Neural cell (in vitro differentiated cells): ENCODE measurements around the gene GPT2. TPM values are rescaled to one million over a fixed set of nuclear protein-coding genes. Genes with fewer than 3 reads are reported as not detected.

Source experiments
- H2AFZ ChIP-seq: fragments of 200-600, 300-800 bp; sonication (generic), shearing (Covaris generic); 2 replicates; pipeline ENCODE4 v1.6.0; 2014; ENCODE audit warnings: low read depth, mild to moderate bottlenecking, antibody characterized with exemption, low read length, moderate library complexity
- H3F3A ChIP-seq: fragments of 200-600 bp; shearing (Covaris generic); 2 replicates; pipeline ENCODE4 v1.6.1; 2016; ENCODE audit warnings: mild to moderate bottlenecking, moderate library complexity, mixed read lengths, antibody characterized with exemption, low read length; ENCODE audit not compliant: insufficient read depth, poor library complexity, severe bottlenecking
- H3K27ac ChIP-seq: fragments of 200-600, 300-800 bp; sonication (generic), shearing (Covaris generic); 2 replicates; pipeline ENCODE4 v1.5.1; 2014; ENCODE audit warnings: mild to moderate bottlenecking, low read length, moderate library complexity
- H3K27me3 ChIP-seq: fragments of 300-800, 200-600 bp; sonication (generic), shearing (Covaris generic); 2 replicates; pipeline ENCODE4 v1.6.0; 2014; ENCODE audit warnings: mild to moderate bottlenecking, low read depth, low read length, moderate library complexity; ENCODE audit not compliant: insufficient read depth
- H3K36me3 ChIP-seq: fragments of 300-800, 200-600 bp; sonication (generic), shearing (Covaris generic); 2 replicates; pipeline ENCODE4 v1.5.1; 2014; ENCODE audit warnings: mild to moderate bottlenecking, antibody characterized with exemption, low read length, moderate library complexity; ENCODE audit not compliant: insufficient read depth
- H3K4me2 ChIP-seq: fragments of 300-800, 200-600 bp; sonication (generic), shearing (Covaris generic); 2 replicates; pipeline ENCODE4 v1.6.0; 2014; ENCODE audit warnings: mild to moderate bottlenecking, low read length
- H3K4me3 ChIP-seq: fragments of 300-800, 200-600 bp; sonication (generic), shearing (Covaris generic); 2 replicates; pipeline ENCODE4 v1.5.1; 2014; ENCODE audit warnings: mild to moderate bottlenecking, low read length, moderate library complexity
- H3K79me2 ChIP-seq: fragments of 200-600 bp; shearing (Covaris generic); replicated peaks from 2 replicates; pipeline ENCODE4 v1.6.0; 2014; ENCODE audit warnings: mild to moderate bottlenecking, low read length, moderate library complexity; ENCODE audit not compliant: insufficient read depth
- H3K9ac ChIP-seq: fragments of 300-800, 200-600 bp; sonication (generic), shearing (Covaris generic); 2 replicates; pipeline ENCODE4 v1.6.1; 2016; ENCODE audit warnings: mild to moderate bottlenecking, low read length, mixed read lengths
- H3K9me2 ChIP-seq: fragments of 200-600 bp; shearing (Covaris generic); 2 replicates; pipeline ENCODE4 v1.6.1; 2016; ENCODE audit warnings: mild to moderate bottlenecking, low read length, mixed read lengths; ENCODE audit not compliant: insufficient read depth
- H3K9me3 ChIP-seq: fragments of 200-600, 300-800 bp; sonication (generic), shearing (Covaris generic); 2 replicates; pipeline ENCODE4 v1.6.1; 2016; ENCODE audit warnings: mild to moderate bottlenecking, mixed run types, low read length, moderate library complexity, mixed read lengths
- H4K20me1 ChIP-seq: fragments of 200-600 bp; shearing (Covaris generic); 2 replicates; pipeline ENCODE4 v1.6.1; 2016; ENCODE audit warnings: mild to moderate bottlenecking, mixed run types; ENCODE audit not compliant: insufficient read depth
- EP300 ChIP-seq: fragments of 450-650 bp; conservative IDR thresholded peaks from 2 replicates; pipeline ENCODE4 v1.6.1; 2014; ENCODE audit warnings: antibody characterized with exemption, mild to moderate bottlenecking, moderate library complexity; ENCODE audit not compliant: poor library complexity, severe bottlenecking
- EZH2 ChIP-seq: fragments of 200-600, 300-800 bp; shearing (Covaris generic), sonication (generic); IDR thresholded peaks from 2 replicates; pipeline ENCODE4 v1.6.1; 2014; ENCODE audit warnings: antibody characterized with exemption, low read length, borderline replicate concordance, mild to moderate bottlenecking; ENCODE audit not compliant: insufficient read depth, poor library complexity, severe bottlenecking
- MXI1 ChIP-seq: fragments of 450-650 bp; conservative IDR thresholded peaks from 2 replicates; pipeline ENCODE4 v1.6.1; 2014; ENCODE audit warnings: antibody characterized with exemption, mild to moderate bottlenecking; ENCODE audit not compliant: poor library complexity, severe bottlenecking
- POLR2AphosphoS5 ChIP-seq: IDR thresholded peaks from 2 replicates; pipeline ENCODE4 v1.6.1; 2012
- RAD21 ChIP-seq: fragments of 450-650 bp; conservative IDR thresholded peaks from 2 replicates; pipeline ENCODE4 v1.6.1; 2014; ENCODE audit warnings: antibody characterized with exemption, mild to moderate bottlenecking, moderate library complexity
- SMC3 ChIP-seq: fragments of 450-650 bp; conservative IDR thresholded peaks from 2 replicates; pipeline ENCODE4 v1.6.1; 2014; ENCODE audit warnings: antibody characterized with exemption, mild to moderate bottlenecking, moderate library complexity; ENCODE audit not compliant: poor library complexity
- TAF1 ChIP-seq: IDR thresholded peaks from 2 replicates; pipeline ENCODE4 v1.6.1; 2012; ENCODE audit warnings: low read depth
- polyA plus RNA-seq: library from polyadenylated mRNA; depleted of rRNA; stranded (reverse); fragments of >200 nt; gene quantifications from 2 replicates; pipeline ENCODE4 v1.2.3, GENCODE V29; 2014
- TF ChIP-seq, protein P1 (sequence below): fragments of 450-650 bp; IDR thresholded peaks from 2 replicates; pipeline ENCODE4 v1.5.1; 2014; ENCODE audit warnings: antibody characterized with exemption, mild to moderate bottlenecking, moderate library complexity; ENCODE audit not compliant: poor library complexity, severe bottlenecking
- TF ChIP-seq, protein P2 (sequence below): IDR thresholded peaks from 2 replicates; pipeline ENCODE4 v1.6.1; 2012; ENCODE audit warnings: borderline replicate concordance

GPT2 gene
- polyA plus RNA-seq, 1 donor from 2014 or later = 23.9 TPM

DNA sequence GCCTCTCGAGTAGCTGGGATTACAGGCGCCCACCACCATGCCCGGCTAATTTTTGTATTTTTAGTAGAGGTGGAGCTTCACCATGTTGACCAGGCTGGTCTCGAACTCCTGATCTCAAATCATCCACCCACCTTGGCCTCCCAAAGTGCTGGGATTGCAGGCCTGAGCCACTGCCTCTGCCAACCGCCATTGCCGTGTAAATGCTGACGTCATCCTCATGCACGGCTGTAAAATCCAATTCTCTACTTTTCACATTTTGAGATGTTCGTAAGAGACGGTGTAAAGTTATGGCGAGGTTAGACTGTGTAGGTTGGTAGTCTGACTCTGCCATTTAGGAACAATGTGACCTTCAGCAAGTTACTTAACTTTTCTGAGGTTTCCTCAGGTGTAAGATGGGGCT, 91.0 kb downstream of the GPT2 start:
- H3K36me3 ChIP-seq = peaks cover 4% of the 10 kb centered on the region
- no peak overlapping the region for H2AFZ ChIP-seq
- no peaks in the 10 kb centered on the region for H3K9me3 ChIP-seq
- no peak overlapping the region for H3K4me3 ChIP-seq
- H3K9ac ChIP-seq = no peak overlapping the region
- no peaks in the 10 kb centered on the region for H3K27me3 ChIP-seq
- H3K27ac ChIP-seq = no peak overlapping the region
- peaks cover 22% of the 10 kb centered on the region for H3K79me2 ChIP-seq
- H3K9me2 ChIP-seq = no peaks in the 10 kb centered on the region
- H4K20me1 ChIP-seq = no peaks in the 10 kb centered on the region
- no peak overlapping the region for H3K4me2 ChIP-seq
- H3F3A ChIP-seq = no peaks in the 10 kb centered on the region
- TF ChIP-seq MXI1 = no peak
- TF ChIP-seq TAF1 = no peak
- no peak for TF ChIP-seq EP300
- no peak for TF ChIP-seq POLR2AphosphoS5
- TF ChIP-seq RAD21 = no peak

DNA sequence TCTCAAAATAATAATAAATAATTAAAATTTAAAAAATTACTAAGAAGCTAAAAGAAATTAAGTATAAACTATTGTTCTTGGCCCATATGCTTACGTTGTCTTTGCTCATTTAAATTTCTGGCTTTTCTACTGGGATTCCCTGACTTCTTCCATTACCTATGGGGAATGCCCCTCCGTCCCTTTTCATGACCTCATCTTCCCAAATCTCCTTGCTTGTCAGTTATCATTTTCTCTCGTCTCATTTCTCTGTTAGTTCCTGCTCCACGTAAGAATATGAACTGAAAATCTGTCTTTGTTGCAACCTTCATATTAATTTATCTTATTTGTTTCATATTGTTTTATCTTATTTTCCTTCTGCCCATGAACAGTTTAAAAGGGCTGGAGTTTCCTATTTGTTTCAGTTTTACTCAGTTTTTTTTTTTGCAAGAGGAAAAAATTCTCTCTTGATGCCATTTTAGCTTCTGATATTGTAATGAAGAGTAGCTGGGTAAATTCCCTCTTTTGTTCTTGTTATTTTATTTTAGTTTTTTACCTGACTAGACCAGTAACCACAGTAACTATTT, 91.8 kb downstream of the GPT2 start:
- Histone ChIP-seq H3K9me2 (no peaks in the 10 kb centered on the region), H2AFZ (no peak overlapping the region), H3K27me3 (no peaks in the 10 kb centered on the region), H3K79me2 (peaks cover 14% of the 10 kb centered on the region), H3K4me2 (no peak overlapping the region), H3K9me3 (no peaks in the 10 kb centered on the region), H3K4me3 (no peak overlapping the region), H3K36me3 (peaks cover 3% of the 10 kb centered on the region), H3K9ac (no peak overlapping the region), H3K27ac (no peak overlapping the region), H3F3A (no peaks in the 10 kb centered on the region), H4K20me1 (no peaks in the 10 kb centered on the region)
- TF ChIP-seq SMC3 (no peak), TAF1 (no peak), RAD21 (no peak), MXI1 (no peak), POLR2AphosphoS5 (no peak), EZH2 (no peak), EP300 (no peak)
- TF ChIP-seq, protein P1, sequence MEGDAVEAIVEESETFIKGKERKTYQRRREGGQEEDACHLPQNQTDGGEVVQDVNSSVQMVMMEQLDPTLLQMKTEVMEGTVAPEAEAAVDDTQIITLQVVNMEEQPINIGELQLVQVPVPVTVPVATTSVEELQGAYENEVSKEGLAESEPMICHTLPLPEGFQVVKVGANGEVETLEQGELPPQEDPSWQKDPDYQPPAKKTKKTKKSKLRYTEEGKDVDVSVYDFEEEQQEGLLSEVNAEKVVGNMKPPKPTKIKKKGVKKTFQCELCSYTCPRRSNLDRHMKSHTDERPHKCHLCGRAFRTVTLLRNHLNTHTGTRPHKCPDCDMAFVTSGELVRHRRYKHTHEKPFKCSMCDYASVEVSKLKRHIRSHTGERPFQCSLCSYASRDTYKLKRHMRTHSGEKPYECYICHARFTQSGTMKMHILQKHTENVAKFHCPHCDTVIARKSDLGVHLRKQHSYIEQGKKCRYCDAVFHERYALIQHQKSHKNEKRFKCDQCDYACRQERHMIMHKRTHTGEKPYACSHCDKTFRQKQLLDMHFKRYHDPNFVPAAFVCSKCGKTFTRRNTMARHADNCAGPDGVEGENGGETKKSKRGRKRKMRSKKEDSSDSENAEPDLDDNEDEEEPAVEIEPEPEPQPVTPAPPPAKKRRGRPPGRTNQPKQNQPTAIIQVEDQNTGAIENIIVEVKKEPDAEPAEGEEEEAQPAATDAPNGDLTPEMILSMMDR = no peak
- TF ChIP-seq, protein P2, sequence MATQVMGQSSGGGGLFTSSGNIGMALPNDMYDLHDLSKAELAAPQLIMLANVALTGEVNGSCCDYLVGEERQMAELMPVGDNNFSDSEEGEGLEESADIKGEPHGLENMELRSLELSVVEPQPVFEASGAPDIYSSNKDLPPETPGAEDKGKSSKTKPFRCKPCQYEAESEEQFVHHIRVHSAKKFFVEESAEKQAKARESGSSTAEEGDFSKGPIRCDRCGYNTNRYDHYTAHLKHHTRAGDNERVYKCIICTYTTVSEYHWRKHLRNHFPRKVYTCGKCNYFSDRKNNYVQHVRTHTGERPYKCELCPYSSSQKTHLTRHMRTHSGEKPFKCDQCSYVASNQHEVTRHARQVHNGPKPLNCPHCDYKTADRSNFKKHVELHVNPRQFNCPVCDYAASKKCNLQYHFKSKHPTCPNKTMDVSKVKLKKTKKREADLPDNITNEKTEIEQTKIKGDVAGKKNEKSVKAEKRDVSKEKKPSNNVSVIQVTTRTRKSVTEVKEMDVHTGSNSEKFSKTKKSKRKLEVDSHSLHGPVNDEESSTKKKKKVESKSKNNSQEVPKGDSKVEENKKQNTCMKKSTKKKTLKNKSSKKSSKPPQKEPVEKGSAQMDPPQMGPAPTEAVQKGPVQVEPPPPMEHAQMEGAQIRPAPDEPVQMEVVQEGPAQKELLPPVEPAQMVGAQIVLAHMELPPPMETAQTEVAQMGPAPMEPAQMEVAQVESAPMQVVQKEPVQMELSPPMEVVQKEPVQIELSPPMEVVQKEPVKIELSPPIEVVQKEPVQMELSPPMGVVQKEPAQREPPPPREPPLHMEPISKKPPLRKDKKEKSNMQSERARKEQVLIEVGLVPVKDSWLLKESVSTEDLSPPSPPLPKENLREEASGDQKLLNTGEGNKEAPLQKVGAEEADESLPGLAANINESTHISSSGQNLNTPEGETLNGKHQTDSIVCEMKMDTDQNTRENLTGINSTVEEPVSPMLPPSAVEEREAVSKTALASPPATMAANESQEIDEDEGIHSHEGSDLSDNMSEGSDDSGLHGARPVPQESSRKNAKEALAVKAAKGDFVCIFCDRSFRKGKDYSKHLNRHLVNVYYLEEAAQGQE = no peak
